ENCODE results near the gene ASXL3.

The ASXL3 gene

DNA sequence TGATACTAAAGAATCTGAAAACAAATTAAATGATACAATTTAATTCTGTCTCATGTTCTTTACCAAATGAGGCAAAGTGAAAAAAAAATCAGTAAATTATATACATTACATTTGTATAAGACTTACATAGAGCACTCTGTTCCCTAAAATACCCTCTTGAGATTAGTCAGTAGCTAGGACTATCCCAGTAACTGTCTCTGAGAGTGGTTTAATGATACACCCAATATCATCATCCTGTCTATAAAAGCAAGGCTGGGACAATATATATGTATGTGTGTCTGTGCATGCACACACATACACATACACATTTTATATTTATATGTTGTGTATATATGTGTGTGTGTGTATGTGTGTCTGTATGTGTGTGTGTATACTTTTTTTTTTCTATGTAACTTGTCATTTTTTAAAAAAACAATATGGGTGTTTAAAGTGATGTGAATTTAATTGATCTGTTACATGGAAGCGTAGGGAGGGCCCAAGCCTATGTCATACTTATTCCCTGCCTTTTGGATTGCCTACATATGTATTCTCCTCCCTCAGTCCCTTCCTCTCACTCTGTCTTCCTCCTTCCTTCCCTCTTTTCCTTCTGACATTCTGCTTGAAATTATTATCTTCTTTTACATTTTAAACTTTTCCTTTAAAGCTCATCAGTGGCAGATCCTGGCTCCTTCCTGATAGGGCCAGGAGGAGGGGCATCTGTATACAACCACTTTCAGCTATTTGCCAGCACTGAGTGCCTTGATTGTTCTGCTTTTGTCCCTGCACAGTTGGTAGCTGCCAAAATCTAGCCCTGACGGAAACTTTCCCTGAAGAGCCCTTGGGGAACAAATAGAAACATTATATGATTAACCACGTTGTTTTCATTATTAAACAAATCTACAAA is 6.8 kb downstream of the ASXL3 start:
- Mint-ChIP-seq H3K27ac (peak overlapping the region; percentile 15), H3K27me3 (ENCODE audit: low read depth, poor library complexity) (no peaks in the 10 kb centered on the region), H3K4me1 (peaks cover 31% of the 10 kb centered on the region), H3K4me3 (no peak overlapping the region), H3K36me3 (ENCODE audit: low read depth) (peaks cover 13% of the 10 kb centered on the region), H3K9me3 (peaks cover 21% of the 10 kb centered on the region)
- DNase-seq, result no peak
- TF ChIP-seq, protein P1, sequence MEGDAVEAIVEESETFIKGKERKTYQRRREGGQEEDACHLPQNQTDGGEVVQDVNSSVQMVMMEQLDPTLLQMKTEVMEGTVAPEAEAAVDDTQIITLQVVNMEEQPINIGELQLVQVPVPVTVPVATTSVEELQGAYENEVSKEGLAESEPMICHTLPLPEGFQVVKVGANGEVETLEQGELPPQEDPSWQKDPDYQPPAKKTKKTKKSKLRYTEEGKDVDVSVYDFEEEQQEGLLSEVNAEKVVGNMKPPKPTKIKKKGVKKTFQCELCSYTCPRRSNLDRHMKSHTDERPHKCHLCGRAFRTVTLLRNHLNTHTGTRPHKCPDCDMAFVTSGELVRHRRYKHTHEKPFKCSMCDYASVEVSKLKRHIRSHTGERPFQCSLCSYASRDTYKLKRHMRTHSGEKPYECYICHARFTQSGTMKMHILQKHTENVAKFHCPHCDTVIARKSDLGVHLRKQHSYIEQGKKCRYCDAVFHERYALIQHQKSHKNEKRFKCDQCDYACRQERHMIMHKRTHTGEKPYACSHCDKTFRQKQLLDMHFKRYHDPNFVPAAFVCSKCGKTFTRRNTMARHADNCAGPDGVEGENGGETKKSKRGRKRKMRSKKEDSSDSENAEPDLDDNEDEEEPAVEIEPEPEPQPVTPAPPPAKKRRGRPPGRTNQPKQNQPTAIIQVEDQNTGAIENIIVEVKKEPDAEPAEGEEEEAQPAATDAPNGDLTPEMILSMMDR (IDR thresholded peaks at IDR 0.05), result no peak

DNA sequence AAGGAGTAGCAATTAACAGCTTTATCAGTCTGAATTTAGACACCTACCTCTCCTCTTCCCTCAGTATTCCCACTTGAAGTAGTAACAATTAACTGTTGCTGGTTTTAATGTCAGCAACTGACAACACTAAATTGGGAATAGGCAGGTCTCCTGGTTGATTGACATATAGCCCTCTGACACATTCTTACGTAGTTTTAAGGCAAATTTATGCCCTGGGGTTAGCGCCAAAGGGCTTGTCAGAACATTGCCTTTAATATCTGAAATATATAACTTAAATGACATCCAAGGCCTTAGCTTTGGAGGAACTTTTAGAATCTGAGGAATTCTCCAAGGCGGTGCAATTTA is 7.4 kb downstream of the ASXL3 start:
- Mint-ChIP-seq H3K27ac (no peak overlapping the region), H3K36me3 (ENCODE audit: low read depth) (peaks cover 13% of the 10 kb centered on the region), H3K4me3 (no peak overlapping the region), H3K9me3 (peaks cover 21% of the 10 kb centered on the region), H3K27me3 (ENCODE audit: low read depth, poor library complexity) (no peaks in the 10 kb centered on the region), H3K4me1 (peaks cover 31% of the 10 kb centered on the region)
- no peak for DNase-seq
- TF ChIP-seq, protein P1 (IDR thresholded peaks at IDR 0.05), result no peak

DNA sequence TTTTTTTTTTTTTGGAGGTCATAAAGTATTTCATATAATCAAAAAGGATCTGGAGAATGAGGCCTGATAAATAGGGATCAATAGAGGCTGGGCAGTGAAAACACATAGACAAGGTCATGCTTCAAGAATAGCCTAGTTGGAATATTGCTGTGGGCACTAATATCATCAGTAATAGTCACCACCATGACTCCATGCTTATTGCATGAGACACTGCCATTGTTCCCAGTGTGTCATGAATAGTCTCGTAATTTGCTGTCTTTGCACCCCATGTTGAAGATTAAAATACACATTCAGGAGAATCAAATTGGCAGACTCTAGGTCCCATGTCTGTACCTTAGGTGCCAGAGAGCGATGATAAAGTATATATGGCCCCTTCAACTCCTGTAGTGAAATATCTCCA is 10.3 kb downstream of the ASXL3 start:
- H3K27ac Mint-ChIP-seq, result no peak overlapping the region
- H3K4me1 Mint-ChIP-seq, result peaks cover 22% of the 10 kb centered on the region
- no peaks in the 10 kb centered on the region for H3K27me3 Mint-ChIP-seq (ENCODE audit: low read depth, poor library complexity)
- peaks cover 13% of the 10 kb centered on the region for H3K36me3 Mint-ChIP-seq (ENCODE audit: low read depth)
- H3K9me3 Mint-ChIP-seq, result peaks cover 21% of the 10 kb centered on the region
- no peak for DNase-seq
- no peak overlapping the region for H3K4me3 Mint-ChIP-seq
- TF ChIP-seq, protein P1 (IDR thresholded peaks at IDR 0.05), result no peak

DNA sequence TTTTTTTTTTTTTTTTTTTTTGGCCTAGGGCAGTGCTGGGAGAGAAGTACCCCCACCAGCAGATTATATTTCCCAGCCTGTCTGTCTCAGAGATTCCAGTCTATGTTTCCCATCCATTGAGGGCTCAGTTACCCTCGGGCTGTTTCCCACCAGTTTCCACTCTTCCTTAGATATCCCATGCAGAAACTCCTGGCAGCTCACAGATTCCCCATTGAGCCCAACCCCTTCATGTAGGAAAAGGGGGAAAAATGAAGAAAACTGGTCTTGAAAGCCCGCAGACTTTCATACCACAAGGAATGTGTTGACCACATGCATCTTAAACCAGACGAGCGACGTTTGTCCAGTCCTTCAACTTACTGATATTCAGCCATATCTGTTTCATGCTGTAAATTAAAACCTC is 15.2 kb downstream of the ASXL3 start:
- no peaks in the 10 kb centered on the region for H3K36me3 Mint-ChIP-seq (ENCODE audit: low read depth)
- peak overlapping the region; percentile 12 for H3K27ac Mint-ChIP-seq
- DNase-seq, result no peak
- H3K27me3 Mint-ChIP-seq (ENCODE audit: low read depth, poor library complexity), result peaks cover under 1% of the 10 kb centered on the region
- peaks cover 10% of the 10 kb centered on the region for H3K4me1 Mint-ChIP-seq
- no peak overlapping the region for H3K4me3 Mint-ChIP-seq
- H3K9me3 Mint-ChIP-seq, result peaks cover 3% of the 10 kb centered on the region
- TF ChIP-seq, protein P1 (IDR thresholded peaks at IDR 0.05), result no peak

DNA sequence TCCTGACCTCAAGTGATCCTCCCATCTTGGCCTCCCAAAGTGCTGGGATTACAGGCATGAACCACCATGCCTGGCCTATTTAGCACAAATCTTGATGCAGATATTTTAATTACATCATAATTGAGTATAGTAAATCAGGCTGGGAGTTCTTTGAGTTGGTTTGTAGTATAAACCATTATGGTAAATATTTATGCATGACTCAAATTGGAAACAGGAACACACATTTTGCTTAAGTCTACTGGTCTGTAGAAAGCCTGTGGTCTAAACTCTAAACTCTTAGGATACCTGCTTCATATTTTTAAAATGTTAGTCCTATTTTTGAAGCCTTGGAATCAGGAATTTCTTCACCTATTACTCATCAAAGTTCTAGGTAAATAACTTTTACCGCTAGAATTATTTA is 16.8 kb downstream of the ASXL3 start:
- TF ChIP-seq, protein P1 (IDR thresholded peaks at IDR 0.05), result no peak
- H3K4me1 Mint-ChIP-seq, result peaks cover 10% of the 10 kb centered on the region

More for the DNA sequence above, 16.8 kb downstream of the ASXL3 start:
- Mint-ChIP-seq H3K9me3 (no peaks in the 10 kb centered on the region), H3K27me3 (ENCODE audit: low read depth, poor library complexity) (peaks cover 4% of the 10 kb centered on the region), H3K4me3 (no peak overlapping the region), H3K27ac (no peak overlapping the region), H3K36me3 (ENCODE audit: low read depth) (no peaks in the 10 kb centered on the region)
- DNase-seq, result no peak

Data from nephron progenitor cell (in vitro differentiated cells).